Midbrain (tissue), 1 donor: ENCODE measurements around the gene CCNB1.
A peak's percentile ranks its signal among the peaks of the same experiment; 100 is the strongest.
"Not testable (repeated sequence)": the region's sequence is repeated elsewhere in the genome, so short reads cannot be mapped to it uniquely, and the experiment has no call there.

Experiments
- DNase-seq: peaks from one replicate; lab custom pipeline; 2025; lab: John Stamatoyannopoulos, UW

The CCNB1 gene

GRCh38 chr5:69166686-69167492 is at the start of gene CCNB1:
Gene CCNB1, plus strand, starts transcription at chr5:69167150. Its CDS starts 113 bp downstream, at chr5:69167263.
- peak; percentile 98 for DNase-seq

GRCh38 chr5:69129413-69129812 is 37.5 kb upstream of the CCNB1 start:
- no peak for DNase-seq

GRCh38 chr5:69130241-69130640 is 36.7 kb upstream of the CCNB1 start:
- DNase-seq, result no peak

- DNase-seq, result no peak
Observed at GRCh38 chr5:69131304-69131703, 35.6 kb upstream of the CCNB1 start.

- no peak for DNase-seq
Observed at GRCh38 chr5:69134126-69134525, 32.8 kb upstream of the CCNB1 start.

- no peak for DNase-seq
Observed at GRCh38 chr5:69136293-69136692, 30.7 kb upstream of the CCNB1 start.

- DNase-seq, result not testable (repeated sequence)
Observed at GRCh38 chr5:69137208-69137607, 29.7 kb upstream of the CCNB1 start.

GRCh38 chr5:69137807-69138206 is 29.1 kb upstream of the CCNB1 start:
- no peak for DNase-seq

GRCh38 chr5:69138766-69139165 is 28.2 kb upstream of the CCNB1 start:
- DNase-seq, result no peak

GRCh38 chr5:69140239-69140638 is 26.7 kb upstream of the CCNB1 start:
- DNase-seq, result not testable (repeated sequence)

GRCh38 chr5:69140827-69141226 is 26.1 kb upstream of the CCNB1 start:
- no peak for DNase-seq

- DNase-seq, result not testable (repeated sequence)
Observed at GRCh38 chr5:69148576-69148975, 18.4 kb upstream of the CCNB1 start.

- DNase-seq, result no peak
Observed at GRCh38 chr5:69148981-69149675, 17.8 kb upstream of the CCNB1 start.

GRCh38 chr5:69149676-69150010 is 17.3 kb upstream of the CCNB1 start:
- no peak for DNase-seq

- no peak for DNase-seq
Observed at GRCh38 chr5:69152731-69153130, 14.2 kb upstream of the CCNB1 start.

GRCh38 chr5:69156456-69156855 is 10.5 kb upstream of the CCNB1 start:
- DNase-seq, result no peak

GRCh38 chr5:69158039-69158438 is 8.9 kb upstream of the CCNB1 start:
- no peak for DNase-seq

- no peak for DNase-seq
Observed at GRCh38 chr5:69160651-69161050, 6.3 kb upstream of the CCNB1 start.

- no peak for DNase-seq
Observed at GRCh38 chr5:69167493-69167855, 524 bp downstream of the CCNB1 start.

GRCh38 chr5:69167929-69168328 is 979 bp downstream of the CCNB1 start:
- DNase-seq, result no peak

- DNase-seq, result no peak
Observed at GRCh38 chr5:69170495-69170894, 3.5 kb downstream of the CCNB1 start.

GRCh38 chr5:69170969-69171368 is 4.0 kb downstream of the CCNB1 start:
- DNase-seq, result no peak

GRCh38 chr5:69181659-69182293 is 14.8 kb downstream of the CCNB1 start:
- not testable (repeated sequence) for DNase-seq
